ENCODE data around the gene TMPRSS6. TPM values are rescaled to one million over a fixed set of nuclear protein-coding genes. Genes with fewer than 3 reads are reported as not detected.
A peak's percentile ranks its signal among the peaks of the same experiment; 100 is the strongest.

The TMPRSS6 gene
- total and polyA plus RNA-seq, 8 donors: 0.25 to 1.5 (median 0.46) TPM; not detected in 4

- no peak overlapping the region for H3K27ac ChIP-seq
- peak in 1 of 2 donors; percentile 81 for DNase-seq
- H3K27me3 ChIP-seq: peaks cover 0 to 63% (median 9%) of the 10 kb centered on the region in 3 donors
- no peaks in the 10 kb centered on the region for H3K4me1 ChIP-seq
- no peak overlapping the region for H3K4me3 ChIP-seq
- TF ChIP-seq CTCF (IDR thresholded peaks at IDR 0.05): no peak
- TF ChIP-seq POLR2AphosphoS5 (IDR thresholded peaks at IDR 0.05): no peak
- TF ChIP-seq EP300 (IDR thresholded peaks at IDR 0.05): no peak
- no peak for TF ChIP-seq POLR2A (IDR thresholded peaks at IDR 0.05)
- intact Hi-C loops (cut with DNase I; ENCODE audit: low total_unique reads): no loop called here
- no peaks in the 10 kb centered on the region for H3K36me3 ChIP-seq
- H3K9me3 ChIP-seq: no peaks in the 10 kb centered on the region
- 43 to 66% (median 60%) methylated on average over 8 of the region's 8 CpGs for WGBS, 5 donors
Observed at GRCh38 chr22:37100589-37101127, 8.9 kb downstream of the TMPRSS6 start.

- intact Hi-C loops (cut with DNase I; ENCODE audit: low total_unique reads): no loop called here
- Histone ChIP-seq H3K4me1 (no peaks in the 10 kb centered on the region), H3K9me3 (no peaks in the 10 kb centered on the region), H3K27me3 (peaks cover 0 to 65% (median 10%) of the 10 kb centered on the region in 3 donors), H3K27ac (no peak overlapping the region), H3K4me3 (no peak overlapping the region), H3K36me3 (no peaks in the 10 kb centered on the region)
- WGBS, 5 donors: 51 to 61% (median 55%) methylated on average over 10 of the region's 10 CpGs
- no peak for TF ChIP-seq EP300 (IDR thresholded peaks at IDR 0.05)
- TF ChIP-seq POLR2AphosphoS5 (IDR thresholded peaks at IDR 0.05): no peak
- no peak for TF ChIP-seq CTCF (IDR thresholded peaks at IDR 0.05)
- no peak for TF ChIP-seq POLR2A (IDR thresholded peaks at IDR 0.05)
- DNase-seq: no peak
Observed at GRCh38 chr22:37098976-37099591, 10.4 kb downstream of the TMPRSS6 start.

- H3K27me3 ChIP-seq: peaks cover 0 to 64% (median 10%) of the 10 kb centered on the region in 3 donors
- H3K36me3 ChIP-seq: no peaks in the 10 kb centered on the region
- no peak overlapping the region for H3K4me3 ChIP-seq
- TF ChIP-seq EP300 (IDR thresholded peaks at IDR 0.05): no peak
- no peak for TF ChIP-seq POLR2AphosphoS5 (IDR thresholded peaks at IDR 0.05)
- TF ChIP-seq POLR2A (IDR thresholded peaks at IDR 0.05): no peak
- no peak for TF ChIP-seq CTCF (IDR thresholded peaks at IDR 0.05)
- H3K27ac ChIP-seq: no peak overlapping the region
- intact Hi-C loops (cut with DNase I; ENCODE audit: low total_unique reads): no loop called here
- no peaks in the 10 kb centered on the region for H3K9me3 ChIP-seq
- no peaks in the 10 kb centered on the region for H3K4me1 ChIP-seq
- WGBS, 5 donors: 69 to 88% (median 82%) methylated on average over 8 to 13 of the region's 13 CpGs
- no peak for DNase-seq
Observed at GRCh38 chr22:37097346-37097745, 12.2 kb downstream of the TMPRSS6 start.

GRCh38 chr22:37095113-37095512 is 14.4 kb downstream of the TMPRSS6 start:
- TF ChIP-seq POLR2AphosphoS5 (IDR thresholded peaks at IDR 0.05) (no peak), EP300 (IDR thresholded peaks at IDR 0.05) (no peak), POLR2A (IDR thresholded peaks at IDR 0.05) (no peak), CTCF (IDR thresholded peaks at IDR 0.05) (no peak)
- DNase-seq: no peak
- H3K27ac ChIP-seq: no peak overlapping the region
- intact Hi-C loops (cut with DNase I; ENCODE audit: low total_unique reads): no loop called here
- WGBS, 5 donors: 72 to 82% (median 74%) methylated on average over 11 of the region's 11 CpGs
- H3K4me3 ChIP-seq: no peak overlapping the region
- peaks cover 0 to 71% (median 12%) of the 10 kb centered on the region in 3 donors for H3K27me3 ChIP-seq
- no peaks in the 10 kb centered on the region for H3K36me3 ChIP-seq
- H3K4me1 ChIP-seq: no peaks in the 10 kb centered on the region
- H3K9me3 ChIP-seq: no peaks in the 10 kb centered on the region

All from stomach (tissue), 9 donors.